HEK293T (cell line): ENCODE results near the gene TOMM22.

Experiments used
- CTCF ChIA-PET: fragments of 350-600 bp; formaldehyde crosslinking; extraction: SDS; loops from one replicate; lab custom pipeline; 2021; ENCODE audit warnings: antibody characterized with exemption, inconsistent platforms; lab: Yijun Ruan, JAX
- POLR2A ChIA-PET: fragments of 350-600 bp; formaldehyde crosslinking; extraction: SDS; loops from one replicate; lab custom pipeline; 2020; ENCODE audit warnings: antibody characterized with exemption, inconsistent platforms; lab: Yijun Ruan, JAX
- DNase-seq: peaks from one replicate; pipeline ENCODE4 v3.0.0; 2012; ENCODE audit warnings: mixed read lengths; ENCODE audit errors: extremely low spot score
- ARNT ChIP-seq: fragments of 450-650 bp; IDR thresholded peaks from 2 replicates; pipeline ENCODE4 v1.6.1; 2017; ENCODE audit warnings: mild to moderate bottlenecking
- BHLHE40 ChIP-seq: fragments of 450-650 bp; IDR thresholded peaks from 2 replicates; pipeline ENCODE4 v1.6.1; 2016; ENCODE audit warnings: mild to moderate bottlenecking, moderate library complexity, borderline replicate concordance
- CTBP1 ChIP-seq: fragments of 450-650 bp; IDR thresholded peaks from 2 replicates; pipeline ENCODE4 v1.6.1; 2016; ENCODE audit warnings: borderline replicate concordance
- ELF4 ChIP-seq: fragments of 450-650 bp; IDR thresholded peaks from 2 replicates; pipeline ENCODE4 v1.6.1; 2017; ENCODE audit warnings: antibody characterized with exemption
- FOXA1 ChIP-seq: fragments of 450-650 bp; IDR thresholded peaks from 2 replicates; pipeline ENCODE4 v1.6.1; 2016; ENCODE audit warnings: mild to moderate bottlenecking
- FOXK2 ChIP-seq: fragments of 450-650 bp; IDR thresholded peaks from 2 replicates; pipeline ENCODE4 v1.6.1; 2016; ENCODE audit warnings: mild to moderate bottlenecking
- FOXM1 ChIP-seq: fragments of 450-650 bp; IDR thresholded peaks from 2 replicates; pipeline ENCODE4 v1.6.1; 2017; ENCODE audit warnings: mild to moderate bottlenecking, borderline replicate concordance
- HDGF ChIP-seq: fragments of 450-650 bp; IDR thresholded peaks from 2 replicates; pipeline ENCODE4 v1.6.1; 2017; ENCODE audit warnings: antibody characterized with exemption, borderline replicate concordance
- L3MBTL2 ChIP-seq: fragments of 450-650 bp; conservative IDR thresholded peaks from 2 replicates; pipeline ENCODE4 v1.6.1; 2016; ENCODE audit warnings: mild to moderate bottlenecking
- LEF1 ChIP-seq: fragments of 450-650 bp; IDR thresholded peaks from 2 replicates; pipeline ENCODE4 v1.6.1; 2017; ENCODE audit warnings: mild to moderate bottlenecking, borderline replicate concordance
- NFRKB ChIP-seq: fragments of 450-650 bp; IDR thresholded peaks from 2 replicates; pipeline ENCODE4 v1.6.1; 2016; ENCODE audit warnings: mild to moderate bottlenecking, moderate library complexity
- SP1 ChIP-seq: fragments of 450-650 bp; IDR thresholded peaks from 2 replicates; pipeline ENCODE4 v1.6.1; 2017
- SUZ12 ChIP-seq: fragments of 450-650 bp; IDR thresholded peaks from 2 replicates; pipeline ENCODE4 v1.6.1; 2016; ENCODE audit warnings: mild to moderate bottlenecking
- TARDBP ChIP-seq: fragments of 450-650 bp; IDR thresholded peaks from 2 replicates; pipeline ENCODE4 v1.6.1; 2016
- ZNF384 ChIP-seq: fragments of 450-650 bp; IDR thresholded peaks from 2 replicates; pipeline ENCODE4 v1.6.1; 2016
- TF ChIP-seq, protein P1 (sequence below): fragments of 450-650 bp; IDR thresholded peaks from 2 replicates; pipeline ENCODE4 v1.6.1; 2016

Gene TOMM22

DNA sequence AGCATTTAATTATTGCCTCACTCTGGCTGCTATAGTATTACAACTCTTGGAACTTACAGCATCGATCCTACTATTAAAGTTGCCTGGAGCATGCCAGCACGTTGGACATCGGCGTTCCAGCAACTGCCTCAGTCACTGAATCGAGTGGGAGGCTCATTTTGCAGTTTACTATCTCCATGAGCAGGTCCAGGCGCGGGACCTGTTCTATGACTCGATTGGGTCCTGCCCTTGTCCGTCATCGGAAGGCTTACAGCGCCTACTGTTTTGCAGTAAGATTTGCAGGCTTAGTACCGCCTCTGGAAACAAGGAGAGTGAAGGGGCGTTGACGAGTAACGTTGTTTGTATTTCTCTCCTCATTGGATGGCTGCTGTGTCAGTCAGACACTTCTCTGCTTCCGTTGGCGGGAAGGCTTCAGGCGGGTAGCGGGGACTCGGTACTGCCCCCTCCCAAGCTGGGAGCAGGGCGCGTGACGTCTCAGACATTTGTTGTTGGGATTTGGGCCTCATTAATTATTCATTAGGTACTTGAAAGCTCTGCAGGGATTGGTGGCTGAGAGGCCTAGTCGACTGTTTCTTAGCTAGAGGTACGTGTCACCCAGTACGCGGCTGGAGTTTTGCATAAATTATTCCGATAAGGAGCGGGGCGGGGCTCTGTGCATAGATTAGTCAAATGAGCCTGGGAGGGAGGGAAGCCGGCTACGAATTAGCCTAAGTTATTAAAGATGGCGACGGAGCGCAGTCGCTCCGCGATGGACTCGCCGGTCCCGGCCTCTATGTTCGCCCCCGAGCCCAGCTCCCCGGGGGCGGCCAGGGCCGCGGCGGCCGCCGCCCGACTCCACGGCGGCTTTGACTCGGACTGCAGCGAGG lies 23.7 kb downstream of the TOMM22 start, which contains the start of gene GTPBP1:
TSS of gene GTPBP1 (plus strand) at position 710 of the 866 bp plus-strand sequence. CDS start at position 722, 12 bp downstream.
- ChIA-PET CTCF (interaction anchor here (0.9 kb wide), 1 partner anchor 64 kb away, joined by 3 read pairs; no protein-coding TSS in a partner anchor), POLR2A (interaction anchor here (0.9 to 5.5 kb wide), 10 partner anchors 9 to 134 kb away, joined by 3 to 50 read pairs (median 4); partner anchors contain the start of genes CBY1 and TOMM22)
- TF ChIP-seq L3MBTL2 (peak; percentile 76), HDGF (peak; percentile 25; the same call in 1 of the 2 replicates), FOXM1 (no peak)
- TF ChIP-seq, protein P1, sequence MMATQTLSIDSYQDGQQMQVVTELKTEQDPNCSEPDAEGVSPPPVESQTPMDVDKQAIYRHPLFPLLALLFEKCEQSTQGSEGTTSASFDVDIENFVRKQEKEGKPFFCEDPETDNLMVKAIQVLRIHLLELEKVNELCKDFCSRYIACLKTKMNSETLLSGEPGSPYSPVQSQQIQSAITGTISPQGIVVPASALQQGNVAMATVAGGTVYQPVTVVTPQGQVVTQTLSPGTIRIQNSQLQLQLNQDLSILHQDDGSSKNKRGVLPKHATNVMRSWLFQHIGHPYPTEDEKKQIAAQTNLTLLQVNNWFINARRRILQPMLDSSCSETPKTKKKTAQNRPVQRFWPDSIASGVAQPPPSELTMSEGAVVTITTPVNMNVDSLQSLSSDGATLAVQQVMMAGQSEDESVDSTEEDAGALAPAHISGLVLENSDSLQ: peak; percentile 100
- peak; percentile 98 for DNase-seq

DNA sequence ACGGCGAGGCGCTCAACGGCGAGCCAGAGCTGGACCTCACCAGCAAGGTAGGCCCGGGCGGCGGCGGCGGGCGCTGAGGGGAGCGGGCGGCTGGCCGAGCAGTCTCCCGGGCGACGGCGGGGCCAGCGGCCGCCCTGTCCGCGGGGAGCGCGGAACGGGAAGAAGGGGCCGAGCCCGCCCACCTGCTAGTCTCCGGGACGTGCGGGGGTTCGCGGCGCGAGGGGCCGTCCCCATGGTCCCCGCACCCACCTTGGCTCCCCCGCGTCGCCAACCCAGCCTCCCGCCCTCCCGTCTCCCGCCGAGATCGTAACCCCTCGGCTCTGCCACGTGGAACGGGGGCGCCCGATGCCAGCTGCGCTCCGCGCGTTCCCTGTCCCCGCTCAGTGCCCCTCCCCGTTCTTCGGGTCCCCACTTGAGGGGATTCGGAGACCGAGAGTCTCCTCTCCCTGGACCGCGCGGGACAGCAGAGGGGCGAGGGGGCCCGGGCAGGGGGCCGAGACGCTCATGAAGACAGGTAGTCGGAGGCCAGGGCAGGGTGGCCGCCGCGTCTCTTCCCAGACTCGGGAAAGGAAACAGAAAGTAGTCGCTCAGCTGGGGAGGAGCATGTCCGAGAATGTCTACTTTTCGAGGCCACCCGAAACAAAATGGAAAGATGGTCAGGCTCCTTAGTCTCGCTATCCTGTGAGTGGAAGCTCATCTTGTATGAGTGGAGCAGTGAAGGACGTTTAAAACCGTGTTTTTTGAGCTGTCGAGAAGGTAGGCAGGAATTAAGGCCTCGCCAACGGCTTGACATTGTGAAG lies 24.5 kb downstream of the TOMM22 start:
- ChIA-PET POLR2A (interaction anchor here (0.9 to 5.5 kb wide), 12 partner anchors 9 to 135 kb away, joined by 3 to 50 read pairs (median 4); partner anchors contain the start of genes CBY1 and TOMM22), CTCF (interaction anchor here (0.9 to 2.3 kb wide), 2 partner anchors 12 to 63 kb away, joined by 3 to 7 read pairs; no protein-coding TSS in a partner anchor)
- TF ChIP-seq FOXA1 (no peak), L3MBTL2 (peak; percentile 64)
- DNase-seq: peak; percentile 39

DNA sequence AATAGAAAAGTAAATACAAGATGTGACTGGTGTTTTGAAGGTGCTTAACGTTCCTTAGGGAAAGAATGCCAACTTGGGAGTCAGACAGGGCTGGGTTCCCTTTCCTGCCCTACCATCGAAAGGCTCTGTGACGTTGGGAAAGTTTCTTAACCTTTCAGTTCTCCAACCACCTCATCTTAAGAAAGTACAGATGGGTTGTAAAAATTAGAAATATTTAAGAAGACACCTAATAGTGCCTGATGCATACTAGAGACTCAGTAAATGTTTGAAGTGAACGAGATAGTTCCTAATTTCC lies 25.1 kb downstream of the TOMM22 start:
- no peak for DNase-seq
- TF ChIP-seq L3MBTL2: no peak
- TF ChIP-seq, protein P1: no peak
- no peak for TF ChIP-seq NFRKB
- TF ChIP-seq FOXM1: no peak
- TF ChIP-seq BHLHE40: no peak
- TF ChIP-seq SP1: no peak
- TF ChIP-seq CTBP1: no peak
- no peak for TF ChIP-seq ZNF384
- no peak for TF ChIP-seq ARNT
- TF ChIP-seq LEF1: no peak
- TF ChIP-seq ELF4: no peak
- no peak for TF ChIP-seq SUZ12
- TF ChIP-seq FOXA1: no peak
- no peak for TF ChIP-seq FOXK2
- no peak for TF ChIP-seq HDGF
- no peak for TF ChIP-seq TARDBP
- ChIA-PET CTCF (interaction anchor here (2.3 kb wide), 1 partner anchor 11 kb away, joined by 7 read pairs; no protein-coding TSS in a partner anchor), POLR2A (interaction anchor here (1.4 to 5.5 kb wide), 3 partner anchors 13 to 26 kb away, joined by 5 to 50 read pairs (median 6); partner anchors contain the start of gene TOMM22)

DNA sequence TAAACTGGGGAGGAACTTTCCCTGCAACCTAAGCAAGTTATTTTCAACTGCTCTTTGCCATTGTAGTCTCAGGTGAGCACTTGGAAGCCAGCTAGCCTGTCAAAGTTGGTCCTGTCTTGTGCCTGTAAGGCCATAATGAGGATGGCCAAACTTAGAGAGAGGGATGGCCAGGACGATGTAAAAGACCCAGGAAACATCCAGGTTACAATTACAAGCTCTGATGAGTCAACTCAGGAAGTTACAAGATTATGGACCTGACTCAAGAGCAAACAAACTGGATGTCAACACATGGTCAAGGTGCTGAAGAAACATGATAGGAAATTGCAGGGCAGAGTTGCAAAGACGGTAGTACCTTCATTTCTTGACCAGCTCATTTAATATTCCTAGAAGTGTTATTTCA lies 25.6 kb downstream of the TOMM22 start:
- ChIA-PET CTCF (interaction anchor here (2.3 kb wide), 1 partner anchor 11 kb away, joined by 7 read pairs; no protein-coding TSS in a partner anchor), POLR2A (interaction anchor here (0.7 to 5.5 kb wide), 6 partner anchors 13 to 170 kb away, joined by 3 to 50 read pairs (median 4); partner anchors contain the start of gene TOMM22)
- no peak for DNase-seq
- TF ChIP-seq FOXM1: no peak
- TF ChIP-seq ZNF384: no peak
- no peak for TF ChIP-seq SP1
- no peak for TF ChIP-seq FOXA1
- no peak for TF ChIP-seq FOXK2
- no peak for TF ChIP-seq TARDBP
- TF ChIP-seq HDGF: no peak
- no peak for TF ChIP-seq ARNT
- TF ChIP-seq CTBP1: no peak
- TF ChIP-seq NFRKB: no peak
- TF ChIP-seq BHLHE40: no peak
- TF ChIP-seq, protein P1: no peak
- no peak for TF ChIP-seq ELF4
- no peak for TF ChIP-seq L3MBTL2
- TF ChIP-seq LEF1: no peak
- TF ChIP-seq SUZ12: no peak

DNA sequence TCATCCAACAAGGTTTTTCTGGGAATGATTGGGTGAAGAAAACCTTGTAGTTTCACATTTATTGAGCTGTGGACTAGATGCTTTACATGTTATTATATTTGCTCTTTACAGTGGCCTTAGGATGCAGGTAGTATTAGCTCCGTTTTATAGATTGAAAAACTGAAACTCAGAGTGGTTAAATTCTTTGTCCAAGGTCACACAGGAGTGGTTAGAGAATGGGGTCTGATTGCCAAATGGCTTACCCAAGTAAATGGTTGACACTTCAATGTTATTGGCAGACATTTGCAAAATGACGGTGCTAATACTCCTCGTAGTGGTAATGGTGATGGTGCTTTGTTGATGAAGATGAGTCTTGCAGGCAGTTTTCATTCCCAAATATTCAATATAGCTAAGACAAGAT lies 26.2 kb downstream of the TOMM22 start:
- no peak for TF ChIP-seq ZNF384
- no peak for TF ChIP-seq SP1
- no peak for TF ChIP-seq LEF1
- TF ChIP-seq SUZ12: no peak
- DNase-seq: no peak
- ChIA-PET POLR2A (interaction anchor here (0.6 to 1.4 kb wide), 6 partner anchors 8 to 170 kb away, joined by 3 to 6 read pairs (median 4); partner anchors contain the start of gene TOMM22), CTCF (interaction anchor here (1.2 to 2.3 kb wide), 2 partner anchors 10 to 25 kb away, joined by 3 to 7 read pairs; no protein-coding TSS in a partner anchor)
